CD4-positive, alpha-beta T cell (primary cell): ENCODE measurements around the gene KLHL34. TPM values are rescaled to one million over a fixed set of nuclear protein-coding genes. Genes with fewer than 3 reads are reported as not detected.

Experiments
- ATAC-seq: fragments of 200-7000 bp; cut with Tn5 transposase; one replicate; pipeline ENCODE4 v1.10.0; 2022; ENCODE audit warnings: mild to moderate bottlenecking; ENCODE audit not compliant: poor library complexity
- CTCF ChIA-PET: fragments of 350-600 bp; sonication (Branson Sonifier 250); formaldehyde crosslinking; loops from one replicate; lab custom pipeline; 2021; ENCODE audit warnings: antibody characterized with exemption, inconsistent platforms; lab: Charles Lee
- POLR2A ChIA-PET: fragments of 350-600 bp; sonication (Branson Sonifier 250); formaldehyde crosslinking; loops from one replicate; lab custom pipeline; 2021; ENCODE audit warnings: antibody characterized with exemption, inconsistent platforms; lab: Charles Lee
- DNase-seq, 14 experiments: peaks; one replicate each; pipeline ENCODE4 v3.0.0-alpha.2; 2013 to 2020; ENCODE audit warnings: mixed read lengths in 2 of 14
- H3K27ac ChIP-seq, 2 donors: one replicate each; pipeline versions ENCODE4 v1.5.1 to v1.7.0; 2013; ENCODE audit warnings: low read length in 2 of 2, low read depth in 1 of 2, mild to moderate bottlenecking in 1 of 2
- H3K27me3 ChIP-seq, 2 experiments: 1 replicate in 1 of 2; 2 replicates in 1 of 2; pipeline versions ENCODE4 v1.6.1 to v1.7.0; 2013; ENCODE audit warnings: low read length in 2 of 2, control low read depth in 1 of 2, mild to moderate bottlenecking in 1 of 2, moderate library complexity in 1 of 2; ENCODE audit not compliant: insufficient read depth in 2 of 2, control insufficient read depth in 1 of 2
- H3K36me3 ChIP-seq: one replicate; pipeline ENCODE4 v1.6.1; 2013; ENCODE audit warnings: low read length, control low read depth; ENCODE audit not compliant: insufficient read depth
- H3K4me1 ChIP-seq: one replicate; pipeline ENCODE4 v1.6.1; 2013; ENCODE audit warnings: low read length, control low read depth; ENCODE audit not compliant: insufficient read depth
- H3K4me3 ChIP-seq: one replicate; pipeline ENCODE4 v1.5.1; 2013; ENCODE audit warnings: mild to moderate bottlenecking, low read length, moderate library complexity
- H3K9me3 ChIP-seq, 2 experiments: 1 replicate in 1 of 2; 2 replicates in 1 of 2; pipeline versions ENCODE4 v1.6.1 to v1.7.0; 2013; ENCODE audit warnings: low read length in 2 of 2, mild to moderate bottlenecking in 2 of 2, control low read depth in 1 of 2, moderate library complexity in 1 of 2; ENCODE audit not compliant: control insufficient read depth in 1 of 2, insufficient read depth in 1 of 2
- H3K27ac Mint-ChIP-seq: one replicate; pipeline ENCODE4 v1.8.0; 2020; ENCODE audit warnings: mixed read lengths
- H3K27me3 Mint-ChIP-seq: one replicate; pipeline ENCODE4 v1.8.0; 2021; ENCODE audit warnings: mixed read lengths
- H3K36me3 Mint-ChIP-seq: one replicate; pipeline ENCODE4 v1.8.0; 2021; ENCODE audit warnings: low read depth, mixed read lengths
- H3K4me1 Mint-ChIP-seq: one replicate; pipeline ENCODE4 v1.8.0; 2021; ENCODE audit warnings: low read depth, mixed read lengths
- H3K4me3 Mint-ChIP-seq: one replicate; pipeline ENCODE4 v1.8.0; 2020; ENCODE audit warnings: mild to moderate bottlenecking, mixed read lengths
- H3K9me3 Mint-ChIP-seq: one replicate; pipeline ENCODE4 v1.8.0; 2020; ENCODE audit warnings: mixed read lengths
- CTCF ChIP-seq: fragments of 200-600 bp; IDR thresholded peaks from one replicate; pipeline ENCODE4 v1.8.0; 2022; ENCODE audit warnings: antibody characterized with exemption, mild to moderate bottlenecking
- intact Hi-C, 2 experiments: fragments of 100-400 bp; cut with DNase I in 1 of 2; cut with micrococcal nuclease in 1 of 2; formaldehyde crosslinking; loops; one replicate each; pipeline versions ENCODE4 v1.15.1 to v1.9.0; 2023 to 2025; cut with DNase I, micrococcal nuclease
- total RNA-seq, 174 experiments: library from RNA in 2 of 174; stranded (reverse) in 2 of 174; gene quantifications; one replicate each; pipeline ENCODE4 v1.2.3 and lab custom pipeline; 2021 to 2026

Gene KLHL34
- total RNA-seq, 2 experiments from 2014 or later: 0.52 to 0.70 TPM

- Mint-ChIP-seq H3K27me3 (no peaks in the 10 kb centered on the region), H3K27ac (no peak overlapping the region), H3K9me3 (no peaks in the 10 kb centered on the region), H3K36me3 (no peaks in the 10 kb centered on the region), H3K4me3 (no peak overlapping the region), H3K4me1 (no peaks in the 10 kb centered on the region)
- Histone ChIP-seq H3K27ac (no peak overlapping the region), H3K4me1 (no peaks in the 10 kb centered on the region), H3K27me3 (no peaks in the 10 kb centered on the region), H3K36me3 (no peaks in the 10 kb centered on the region), H3K4me3 (no peak overlapping the region), H3K9me3 (no peaks in the 10 kb centered on the region)
- intact Hi-C loops: no loop called here
- ChIA-PET CTCF (no interaction called here), POLR2A (no interaction called here)
- peak in 1 of 14 experiments; percentile 0 for DNase-seq
- TF ChIP-seq CTCF: no peak
- no peak for ATAC-seq
Measured at GRCh38 chrX:21698272-21698671, 40.1 kb upstream of the KLHL34 start.

- ATAC-seq: no peak
- H3K27ac Mint-ChIP-seq: no peak overlapping the region
- intact Hi-C loops: no loop called here
Measured at GRCh38 chrX:21691512-21692018, 33.4 kb upstream of the KLHL34 start.

GRCh38 chrX:21683941-21684340, 25.8 kb upstream of the KLHL34 start:
- no peak overlapping the region for H3K27ac Mint-ChIP-seq
- H3K36me3 Mint-ChIP-seq: no peaks in the 10 kb centered on the region
- ChIA-PET POLR2A (no interaction called here), CTCF (no interaction called here)
- Histone ChIP-seq H3K4me3 (no peak overlapping the region), H3K9me3 (no peaks in the 10 kb centered on the region), H3K27me3 (no peaks in the 10 kb centered on the region), H3K36me3 (no peaks in the 10 kb centered on the region), H3K27ac (no peak overlapping the region), H3K4me1 (no peaks in the 10 kb centered on the region)
- no peak for TF ChIP-seq CTCF
- no peaks in the 10 kb centered on the region for H3K4me1 Mint-ChIP-seq
- no peak for ATAC-seq
- H3K9me3 Mint-ChIP-seq: peaks cover 2% of the 10 kb centered on the region
- H3K4me3 Mint-ChIP-seq: no peak overlapping the region
- no peak for DNase-seq
- intact Hi-C loops: no loop called here
- H3K27me3 Mint-ChIP-seq: no peaks in the 10 kb centered on the region

More at GRCh38 chrX:21691512-21692018, 33.4 kb upstream of the KLHL34 start:
- no peaks in the 10 kb centered on the region for H3K4me1 ChIP-seq
- peak in 1 of 14 experiments; percentile 3 for DNase-seq
- peaks cover 7% of the 10 kb centered on the region for H3K4me1 Mint-ChIP-seq
- H3K4me3 ChIP-seq: no peak overlapping the region
- ChIA-PET POLR2A (no interaction called here), CTCF (no interaction called here)
- H3K27me3 Mint-ChIP-seq: no peaks in the 10 kb centered on the region
- H3K27me3 ChIP-seq: no peaks in the 10 kb centered on the region
- H3K27ac ChIP-seq: no peak overlapping the region
- no peaks in the 10 kb centered on the region for H3K36me3 Mint-ChIP-seq
- H3K36me3 ChIP-seq: no peaks in the 10 kb centered on the region
- TF ChIP-seq CTCF: no peak
- H3K9me3 ChIP-seq: no peaks in the 10 kb centered on the region
- H3K4me3 Mint-ChIP-seq: no peak overlapping the region
- H3K9me3 Mint-ChIP-seq: no peaks in the 10 kb centered on the region
